Activated gamma-delta T cell (primary cell): Measurements from ENCODE around the gene RIPK4.

Source experiments
- DNase-seq: peaks from one replicate; lab custom pipeline; 2025; lab: John Stamatoyannopoulos, UW

The RIPK4 gene

GRCh38 chr21:41691205-41692184 lies 75.4 kb downstream of the RIPK4 start:
- no peak for DNase-seq
